Ishikawa (cell line): Measurements from ENCODE around the gene JPH3.

ENCODE experiments used
- CEBPB ChIP-seq: IDR thresholded peaks from 2 replicates; pipeline ENCODE4 v1.6.1; 2012
- CREB1 ChIP-seq: IDR thresholded peaks from 2 replicates; pipeline ENCODE4 v1.6.1; 2012; ENCODE audit warnings: low read depth
- EGR1 ChIP-seq: IDR thresholded peaks from 2 replicates; pipeline ENCODE4 v1.6.1; 2012
- EP300 ChIP-seq: IDR thresholded peaks from 2 replicates; pipeline ENCODE4 v1.6.1; 2012; ENCODE audit warnings: borderline replicate concordance
- FOXM1 ChIP-seq: IDR thresholded peaks from 2 replicates; pipeline ENCODE4 v1.6.1; 2012; ENCODE audit warnings: low read depth, borderline replicate concordance
- MAX ChIP-seq: IDR thresholded peaks from 2 replicates; pipeline ENCODE4 v1.6.1; 2012
- RAD21 ChIP-seq: IDR thresholded peaks from 2 replicates; pipeline ENCODE4 v1.6.1; 2012; ENCODE audit warnings: low read depth
- REST ChIP-seq: IDR thresholded peaks from 2 replicates; pipeline ENCODE4 v1.6.1; 2012; ENCODE audit warnings: low read depth, mild to moderate bottlenecking
- TAF1 ChIP-seq: IDR thresholded peaks from 2 replicates; pipeline ENCODE4 v1.6.1; 2012; ENCODE audit warnings: low read depth, mild to moderate bottlenecking
- TEAD4 ChIP-seq: IDR thresholded peaks from 2 replicates; pipeline ENCODE4 v1.6.1; 2012
- USF1 ChIP-seq: IDR thresholded peaks from 2 replicates; pipeline ENCODE4 v1.6.1; 2012
- YY1 ChIP-seq: IDR thresholded peaks from 2 replicates; pipeline ENCODE4 v1.6.1; 2012; ENCODE audit warnings: low read depth

- TF ChIP-seq RAD21 (no peak), REST (no peak), USF1 (no peak), EP300 (no peak), CEBPB (no peak), EGR1 (no peak), CREB1 (no peak), TEAD4 (no peak), FOXM1 (no peak), MAX (no peak), TAF1 (no peak), YY1 (no peak)
Measured at GRCh38 chr16:87662254-87663204, 60.2 kb downstream of the JPH3 start.
